ENCODE results near the gene NMS. TPM values are rescaled to one million over a fixed set of nuclear protein-coding genes. Genes with fewer than 3 reads are reported as not detected.

The NMS gene
- total RNA-seq, 2 donors from 2014 or later, result not detected

DNA sequence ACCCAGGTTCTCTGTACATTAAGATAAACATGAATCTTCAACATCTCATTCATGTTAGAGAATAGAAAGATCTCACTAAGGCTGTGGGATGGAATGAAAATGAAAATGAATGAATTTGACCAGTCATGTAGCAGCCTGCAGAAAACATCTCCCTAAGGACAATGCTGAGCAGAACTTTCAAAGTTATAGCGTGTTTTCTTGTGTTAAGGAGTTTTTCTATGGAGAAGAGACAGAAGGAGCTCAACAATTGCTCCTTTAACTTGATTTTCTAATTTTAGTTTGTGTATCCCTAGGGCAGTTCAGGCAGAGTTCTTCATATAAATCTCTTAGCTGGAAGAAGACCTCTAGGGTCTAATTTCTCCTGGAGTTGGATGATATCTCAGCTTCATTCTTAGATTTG, 47.3 kb downstream of the NMS start:
- H3K27ac Mint-ChIP-seq, result no peak overlapping the region
- H3K4me3 Mint-ChIP-seq, result no peak overlapping the region
- Histone ChIP-seq H3K4me1 (ENCODE audit: control insufficient read depth, insufficient read depth, low read length) (no peaks in the 10 kb centered on the region), H3K9ac (ENCODE audit: extremely low read depth, low read length, poor library complexity, severe bottlenecking) (no peak overlapping the region), H3K36me3 (ENCODE audit: control insufficient read depth, insufficient read depth, low read length) (no peaks in the 10 kb centered on the region), H3K27me3 (ENCODE audit: control insufficient read depth, insufficient read depth, low read length, poor library complexity, severe bottlenecking) (no peaks in the 10 kb centered on the region), H3K27ac (ENCODE audit: low read depth, low read length) (no peak overlapping the region), H3K9me3 (ENCODE audit: control insufficient read depth, low read length) (no peaks in the 10 kb centered on the region), H3K4me3 (ENCODE audit: low read length) (no peak overlapping the region)
- H3K36me3 Mint-ChIP-seq (ENCODE audit: low read depth), result peaks cover 1% of the 10 kb centered on the region
- 80% methylated on average over 1 of the region's 1 CpG; no CpG with 5 or more reads in 1 of the 2 experiments for WGBS, 2 experiments (ENCODE audit: insufficient coverage in 1 of 2, insufficient read length in 1 of 2)
- H3K9me3 Mint-ChIP-seq, result peaks cover 13% of the 10 kb centered on the region
- DNase-seq, result no peak
- H3K27me3 Mint-ChIP-seq (ENCODE audit: insufficient read depth), result peaks cover 2% of the 10 kb centered on the region
- H3K4me1 Mint-ChIP-seq, result no peaks in the 10 kb centered on the region
- TF ChIP-seq CTCF (conservative IDR thresholded peaks at IDR 0.05), result no peak

- Histone ChIP-seq H3K4me3 (ENCODE audit: low read length) (no peak overlapping the region), H3K9ac (ENCODE audit: extremely low read depth, low read length, poor library complexity, severe bottlenecking) (no peak overlapping the region), H3K36me3 (ENCODE audit: control insufficient read depth, insufficient read depth, low read length) (no peaks in the 10 kb centered on the region), H3K4me1 (ENCODE audit: control insufficient read depth, insufficient read depth, low read length) (no peaks in the 10 kb centered on the region), H3K27ac (ENCODE audit: low read depth, low read length) (no peak overlapping the region), H3K9me3 (ENCODE audit: control insufficient read depth, low read length) (no peaks in the 10 kb centered on the region), H3K27me3 (ENCODE audit: control insufficient read depth, insufficient read depth, low read length, poor library complexity, severe bottlenecking) (no peaks in the 10 kb centered on the region)
- Mint-ChIP-seq H3K9me3 (peaks cover 13% of the 10 kb centered on the region), H3K27me3 (ENCODE audit: insufficient read depth) (peaks cover 2% of the 10 kb centered on the region), H3K4me1 (no peaks in the 10 kb centered on the region), H3K27ac (no peak overlapping the region), H3K4me3 (no peak overlapping the region), H3K36me3 (ENCODE audit: low read depth) (peaks cover 1% of the 10 kb centered on the region)
- no peak for DNase-seq
- 81 to 83% methylated on average over 2 of the region's 2 CpGs for WGBS, 2 experiments (ENCODE audit: insufficient coverage in 1 of 2, insufficient read length in 1 of 2)
- no peak for TF ChIP-seq CTCF (conservative IDR thresholded peaks at IDR 0.05)
Measured at GRCh38 chr2:100518801-100519200, 48.5 kb downstream of the NMS start.

- Histone ChIP-seq H3K27ac (ENCODE audit: low read depth, low read length) (no peak overlapping the region), H3K27me3 (ENCODE audit: control insufficient read depth, insufficient read depth, low read length, poor library complexity, severe bottlenecking) (no peaks in the 10 kb centered on the region), H3K36me3 (ENCODE audit: control insufficient read depth, insufficient read depth, low read length) (no peaks in the 10 kb centered on the region), H3K9me3 (ENCODE audit: control insufficient read depth, low read length) (no peaks in the 10 kb centered on the region), H3K9ac (ENCODE audit: extremely low read depth, low read length, poor library complexity, severe bottlenecking) (no peak overlapping the region), H3K4me3 (ENCODE audit: low read length) (no peak overlapping the region), H3K4me1 (ENCODE audit: control insufficient read depth, insufficient read depth, low read length) (no peaks in the 10 kb centered on the region)
- Mint-ChIP-seq H3K27ac (no peak overlapping the region), H3K4me3 (no peak overlapping the region), H3K36me3 (ENCODE audit: low read depth) (peaks cover 1% of the 10 kb centered on the region), H3K4me1 (no peaks in the 10 kb centered on the region), H3K9me3 (peaks cover 13% of the 10 kb centered on the region), H3K27me3 (ENCODE audit: insufficient read depth) (peaks cover 2% of the 10 kb centered on the region)
- no peak for DNase-seq
- 57 to 94% methylated on average over 1 to 2 of the region's 2 CpGs for WGBS, 2 experiments (ENCODE audit: insufficient coverage in 1 of 2, insufficient read length in 1 of 2)
- no peak for TF ChIP-seq CTCF (conservative IDR thresholded peaks at IDR 0.05)
Measured at GRCh38 chr2:100520224-100520623, 49.9 kb downstream of the NMS start.
